Right ventricle myocardium inferior (tissue), 1 donor: Measurements from ENCODE around the gene SVIL. TPM values are rescaled to one million over a fixed set of nuclear protein-coding genes. Genes with fewer than 3 reads are reported as not detected.
"Not testable (repeated sequence)": the region's sequence is repeated elsewhere in the genome, so short reads cannot be mapped to it uniquely, and the experiment has no call there.

ENCODE experiments used
- ATAC-seq: fragments of 200-7000 bp; cut with Tn5 transposase; one replicate; pipeline ENCODE4 v1.9.1; 2020; ENCODE audit warnings: mild to moderate bottlenecking, moderate library complexity
- DNase-seq: peaks from one replicate; pipeline ENCODE4 v3.0.0; 2021; ENCODE audit errors: missing footprints
- intact Hi-C: fragments of 100-400 bp; cut with DNase I; formaldehyde crosslinking; loops from one replicate; pipeline ENCODE4 v1.11.0; 2022
- total RNA-seq: library from RNA; stranded (reverse); fragmentation: NEBNext Ultra II Directional; extraction: Animal tissue kit (Norgen Biotek cat#: 25700); gene quantifications from one replicate; pipeline ENCODE4 v1.2.1, GENCODE V29; 2021
- donor health status: DM: no; HTN: yes; CAD: no; lungs with severe emphysema.

SVIL gene
- total RNA-seq, 1 donor from 2014 or later: 327 TPM

GRCh38 chr10:29610876-29611647 lies 23.7 kb downstream of the SVIL start:
- intact Hi-C loops: no loop called here
- DNase-seq (no peak), ATAC-seq (no peak)

GRCh38 chr10:29610331-29610730 lies 24.4 kb downstream of the SVIL start:
- DNase-seq, intact Hi-C loops, ATAC-seq: not testable (repeated sequence)

- ATAC-seq: no peak
- intact Hi-C loops: no loop called here
- DNase-seq: no peak
Measured at GRCh38 chr10:29609696-29610095, 25.1 kb downstream of the SVIL start.

GRCh38 chr10:29608476-29609301 lies 26.1 kb downstream of the SVIL start:
- ATAC-seq (no peak), DNase-seq (no peak)
- intact Hi-C loops: no loop called here

- DNase-seq (no peak), ATAC-seq (peak; percentile 88)
- intact Hi-C loops: no loop called here
Measured at GRCh38 chr10:29608062-29608461, 26.7 kb downstream of the SVIL start.

GRCh38 chr10:29607576-29607975 lies 27.2 kb downstream of the SVIL start:
- DNase-seq (no peak), ATAC-seq (no peak)
- intact Hi-C loops: no loop called here

GRCh38 chr10:29606693-29607092 lies 28.1 kb downstream of the SVIL start:
- intact Hi-C loops, DNase-seq, ATAC-seq: not testable (repeated sequence)

- intact Hi-C loops: no loop called here
- ATAC-seq (no peak), DNase-seq (no peak)
Measured at GRCh38 chr10:29604291-29604825, 30.4 kb downstream of the SVIL start.

GRCh38 chr10:29603223-29603896 lies 31.4 kb downstream of the SVIL start:
- intact Hi-C loops: no loop called here
- no peak for DNase-seq
- no peak for ATAC-seq

GRCh38 chr10:29600821-29601220 lies 34.0 kb downstream of the SVIL start:
- intact Hi-C loops: no loop called here
- DNase-seq: no peak
- no peak for ATAC-seq

- ATAC-seq (no peak), DNase-seq (no peak)
- intact Hi-C loops: no loop called here
Measured at GRCh38 chr10:29600067-29600466, 34.7 kb downstream of the SVIL start.

- DNase-seq (no peak), ATAC-seq (peak; percentile 85)
- intact Hi-C loops: loop anchor here (5.0 kb wide), 2 partner anchors 33 to 138 kb away; partner anchors contain the start of gene SVIL
Measured at GRCh38 chr10:29598851-29599311, 35.9 kb downstream of the SVIL start.

- DNase-seq: no peak
- intact Hi-C loops: loop anchor here (5.0 kb wide), 2 partner anchors 35 to 140 kb away; partner anchors contain the start of gene SVIL
- ATAC-seq: no peak
Measured at GRCh38 chr10:29596826-29597225, 37.9 kb downstream of the SVIL start.

GRCh38 chr10:29596356-29596755 lies 38.4 kb downstream of the SVIL start:
- ATAC-seq (no peak), DNase-seq (no peak)
- intact Hi-C loops: loop anchor here (5.0 kb wide), 2 partner anchors 36 to 141 kb away; partner anchors contain the start of gene SVIL

GRCh38 chr10:29595636-29596225 lies 39.0 kb downstream of the SVIL start:
- DNase-seq (no peak), ATAC-seq (no peak)
- intact Hi-C loops: loop anchor here (5.0 kb wide), 2 partner anchors 37 to 142 kb away; partner anchors contain the start of gene SVIL

- ATAC-seq (no peak), DNase-seq (no peak)
- intact Hi-C loops: loop anchor here (5.0 kb wide), 2 partner anchors 37 to 142 kb away; partner anchors contain the start of gene SVIL
Measured at GRCh38 chr10:29595146-29595545, 39.6 kb downstream of the SVIL start.

GRCh38 chr10:29591651-29591968 lies 43.2 kb downstream of the SVIL start:
- intact Hi-C loops: loop anchor here (5.0 kb wide), 1 partner anchor 74 kb away; no protein-coding TSS in a partner anchor
- ATAC-seq (no peak), DNase-seq (no peak)

GRCh38 chr10:29590915-29591650 lies 43.7 kb downstream of the SVIL start:
- intact Hi-C loops: loop anchor here (5.0 kb wide), 1 partner anchor 74 kb away; no protein-coding TSS in a partner anchor
- DNase-seq: no peak
- ATAC-seq: no peak
